Activated CD8-positive, alpha-beta T cell treated with anti-CD3 and anti-CD28 coated beads for 36 hours (primary cell): Measurements from ENCODE around the gene USP28. TPM values are rescaled to one million over a fixed set of nuclear protein-coding genes. Genes with fewer than 3 reads are reported as not detected.

ENCODE experiments used
- ATAC-seq: fragments of 200-7000 bp; cut with Tn5 transposase; one replicate; pipeline ENCODE4 v1.10.0; 2021; ENCODE audit warnings: mild to moderate bottlenecking, moderate library complexity
- CTCF ChIA-PET: fragments of 350-600 bp; sonication (Branson Sonifier 250); formaldehyde crosslinking; loops from one replicate; lab custom pipeline; 2021; ENCODE audit warnings: antibody characterized with exemption; lab: Charles Lee
- POLR2A ChIA-PET: fragments of 350-600 bp; sonication (Branson Sonifier 250); formaldehyde crosslinking; loops from one replicate; lab custom pipeline; 2021; ENCODE audit warnings: antibody characterized with exemption; lab: Charles Lee
- DNase-seq: peaks from one replicate; pipeline ENCODE4 v3.0.0-alpha.2; 2020
- H3K27ac Mint-ChIP-seq: one replicate; pipeline ENCODE4 v1.8.0; 2021; ENCODE audit warnings: mild to moderate bottlenecking, mixed read lengths
- H3K27me3 Mint-ChIP-seq: one replicate; pipeline ENCODE4 v1.8.0; 2021; ENCODE audit warnings: mixed read lengths
- H3K36me3 Mint-ChIP-seq: one replicate; pipeline ENCODE4 v1.8.0; 2021; ENCODE audit warnings: low read depth, mixed read lengths
- H3K4me1 Mint-ChIP-seq: one replicate; pipeline ENCODE4 v1.8.0; 2021; ENCODE audit warnings: low read depth, mixed read lengths
- H3K4me3 Mint-ChIP-seq: one replicate; pipeline ENCODE4 v1.8.0; 2021; ENCODE audit warnings: mild to moderate bottlenecking, moderate library complexity, mixed read lengths
- H3K9me3 Mint-ChIP-seq: one replicate; pipeline ENCODE4 v1.8.0; 2021; ENCODE audit warnings: mixed read lengths
- CTCF ChIP-seq: fragments of 200-600 bp; IDR thresholded peaks from one replicate; pipeline ENCODE4 v1.8.0; 2022; ENCODE audit warnings: antibody characterized with exemption, mild to moderate bottlenecking
- intact Hi-C: fragments of 100-400 bp; cut with micrococcal nuclease; formaldehyde crosslinking; loops from one replicate; pipeline ENCODE4 v1.10.0; 2022
- total RNA-seq, 2 experiments: library from RNA; stranded (reverse); gene quantifications; one replicate each; pipeline ENCODE4 v1.2.3, GENCODE V29; 2021

USP28 gene
- total RNA-seq, 2 experiments from 2014 or later, result 40.3 to 41.9 TPM

- Mint-ChIP-seq H3K27ac (peak overlapping the region; percentile 65), H3K27me3 (no peaks in the 10 kb centered on the region), H3K9me3 (peaks cover 2% of the 10 kb centered on the region), H3K4me3 (no peak overlapping the region), H3K36me3 (peaks cover 7% of the 10 kb centered on the region), H3K4me1 (peaks cover 32% of the 10 kb centered on the region)
- ATAC-seq (no peak), DNase-seq (peak; percentile 6)
- intact Hi-C loops, result no loop called here
- ChIA-PET CTCF (no interaction called here), POLR2A (no interaction called here)
- TF ChIP-seq CTCF, result no peak
Observed at GRCh38 chr11:113877670-113878055, 2.3 kb upstream of the USP28 start.

- H3K36me3 Mint-ChIP-seq, result peaks cover 9% of the 10 kb centered on the region
- H3K4me3 Mint-ChIP-seq, result peak overlapping the region; percentile 88
- no peaks in the 10 kb centered on the region for H3K27me3 Mint-ChIP-seq
- peaks cover 2% of the 10 kb centered on the region for H3K9me3 Mint-ChIP-seq
- H3K4me1 Mint-ChIP-seq, result peaks cover 35% of the 10 kb centered on the region
- intact Hi-C loops, result no loop called here
- no peak for ATAC-seq
- CTCF ChIA-PET, result no interaction called here
- peak overlapping the region; percentile 96 for H3K27ac Mint-ChIP-seq
- no peak for TF ChIP-seq CTCF
- POLR2A ChIA-PET, result no interaction called here
- DNase-seq, result peak; percentile 12
Observed at GRCh38 chr11:113876798-113877669, 1.7 kb upstream of the USP28 start.

GRCh38 chr11:113876074-113876797 is 864 bp upstream of the USP28 start:
- Mint-ChIP-seq H3K4me3 (peak overlapping the region; percentile 88), H3K36me3 (peaks cover 9% of the 10 kb centered on the region), H3K27ac (peak overlapping the region; percentile 96), H3K4me1 (peaks cover 39% of the 10 kb centered on the region), H3K9me3 (peaks cover 2% of the 10 kb centered on the region), H3K27me3 (no peaks in the 10 kb centered on the region)
- ChIA-PET POLR2A (no interaction called here), CTCF (no interaction called here)
- intact Hi-C loops, result no loop called here
- ATAC-seq, result no peak
- DNase-seq, result no peak
- TF ChIP-seq CTCF, result no peak

GRCh38 chr11:113874581-113875233 is 665 bp downstream of the USP28 start:
- ATAC-seq (peak; percentile 53), DNase-seq (peak; percentile 71)
- H3K9me3 Mint-ChIP-seq, result peaks cover 2% of the 10 kb centered on the region
- TF ChIP-seq CTCF, result no peak
- intact Hi-C loops, result no loop called here
- POLR2A ChIA-PET, result no interaction called here
- no peaks in the 10 kb centered on the region for H3K27me3 Mint-ChIP-seq
- H3K27ac Mint-ChIP-seq, result peak overlapping the region; percentile 86
- peaks cover 9% of the 10 kb centered on the region for H3K36me3 Mint-ChIP-seq
- CTCF ChIA-PET, result interaction anchor here (1.2 kb wide), 1 partner anchor 101 kb away, joined by 3 read pairs; the partner anchor contains the start of gene ZW10
- peak overlapping the region; percentile 97 for H3K4me3 Mint-ChIP-seq
- peaks cover 46% of the 10 kb centered on the region for H3K4me1 Mint-ChIP-seq
